Stimulated activated CD8-positive, alpha-beta memory T cell treated with anti-CD3 and anti-CD28 coated beads, Interleukin-2, amount 100 ng/mL, for 1 hour (primary cell): ENCODE measurements around the gene MMP11.

Experiments
- DNase-seq, 2 donors: peaks; one replicate each; pipeline ENCODE4 v3.0.0-alpha.2; 2020; ENCODE audit warnings: low read depth in 2 of 2

MMP11 gene

GRCh38 chr22:23829845-23830372 lies 57.3 kb downstream of the MMP11 start:
- DNase-seq = no peak

GRCh38 chr22:23831261-23831660 lies 58.6 kb downstream of the MMP11 start:
- DNase-seq = no peak

- DNase-seq = no peak
Measured at GRCh38 chr22:23831781-23832180, 59.1 kb downstream of the MMP11 start.

GRCh38 chr22:23832226-23833016 lies 59.8 kb downstream of the MMP11 start:
- DNase-seq = no peak

GRCh38 chr22:23833017-23833751 lies 60.5 kb downstream of the MMP11 start:
- no peak for DNase-seq
